Left lung (tissue), 10 donors: ENCODE data around the gene APIP. TPM values are rescaled to one million over a fixed set of nuclear protein-coding genes. Genes with fewer than 3 reads are reported as not detected.
A peak's percentile ranks its signal among the peaks of the same experiment; 100 is the strongest.

ENCODE experiments used
- ATAC-seq: fragments of 200-7000 bp; cut with Tn5 transposase; one replicate; pipeline ENCODE4 v1.9.1; 2020; ENCODE audit warnings: moderate library complexity
- DNase-seq, 4 donors: peaks; one replicate each; pipeline ENCODE4 v3.0.0-alpha.2; 2013 to 2020
- H3K27ac ChIP-seq, 2 donors: fragments of 200-600 bp; sonication (generic) in 1 of 2; one replicate each; pipeline versions ENCODE4 v1.5.0 to v1.8.0; 2020 to 2021
- H3K27me3 ChIP-seq, 2 donors: fragments of 200-600 bp; sonication (generic) in 1 of 2; one replicate each; pipeline versions ENCODE4 v1.5.0 to v1.8.0; 2020 to 2021
- H3K36me3 ChIP-seq, 2 donors: fragments of 200-600 bp; sonication (generic) in 1 of 2; one replicate each; pipeline versions ENCODE4 v1.5.0 to v1.8.0; 2020 to 2021
- H3K4me1 ChIP-seq, 2 donors: fragments of 200-600 bp; one replicate each; pipeline ENCODE4 v1.8.0; 2021
- H3K4me3 ChIP-seq, 2 donors: fragments of 200-600 bp; sonication (generic) in 1 of 2; one replicate each; pipeline versions ENCODE4 v1.5.0 to v1.8.0; 2020 to 2021; ENCODE audit warnings: mild to moderate bottlenecking in 1 of 2
- H3K9me3 ChIP-seq, 2 donors: fragments of 200-600 bp; sonication (generic) in 1 of 2; one replicate each; pipeline versions ENCODE4 v1.5.0 to v1.8.0; 2020 to 2021
- CTCF ChIP-seq, 2 donors: fragments of 200-600 bp; sonication (generic) in 1 of 2; IDR thresholded peaks; one replicate each; pipeline versions ENCODE4 v1.5.0 to v1.8.0; 2021; ENCODE audit warnings: antibody characterized with exemption in 2 of 2
- intact Hi-C, 2 donors: fragments of 100-400 bp; cut with DNase I; formaldehyde crosslinking; loops; one replicate each; pipeline versions ENCODE4 v1.11.2 to v1.14.2; 2022
- polyA plus RNA-seq, 6 donors: library from polyadenylated mRNA; unstranded; fragments of 120-200 nt; gene quantifications; one replicate each; pipeline ENCODE4 v1.2.1, GENCODE V29; 2013; ENCODE audit not compliant: insufficient read length in 6 of 6
- total RNA-seq, 2 donors: library from RNA; stranded (reverse); fragmentation: NEBNext Ultra II Directional; extraction: Animal tissue kit (Norgen Biotek cat#: 25700); gene quantifications; one replicate each; pipeline ENCODE4 v1.2.1, GENCODE V29; 2021
- donor health status: DM: no; HTN: yes; CAD: no.
- donor health status: DM: no; HTN: no; CAD: no.

Gene APIP
- total and polyA plus RNA-seq, 8 donors = 26.4 to 50.4 (median 35.4) TPM

DNA sequence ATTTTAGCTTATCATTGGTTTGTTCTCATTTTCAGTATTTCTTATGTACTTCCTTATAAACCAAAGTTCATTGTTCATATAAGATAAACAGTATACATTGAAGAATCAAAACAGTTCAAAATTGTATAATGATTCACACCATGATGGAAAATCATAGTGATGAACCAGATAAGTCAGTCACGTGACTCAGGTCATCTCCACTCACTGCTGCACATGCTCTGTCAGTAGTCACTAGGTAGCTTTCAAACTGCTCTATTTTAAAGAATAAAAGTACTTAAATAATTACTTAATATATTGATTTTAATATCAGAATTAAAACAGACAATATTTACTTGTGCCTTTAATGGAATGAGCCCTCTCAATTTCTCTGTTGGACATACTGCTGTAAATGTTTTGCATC, 37.8 kb upstream of the APIP start:
- no peak for ATAC-seq
- intact Hi-C loops = no loop called here
- H3K4me3 ChIP-seq = no peak overlapping the region

GRCh38 chr11:34948696-34949095, 32.5 kb upstream of the APIP start:
- ATAC-seq = no peak
- intact Hi-C loops = no loop called here
- DNase-seq = peak in 2 of 4 donors; percentile 57 to 60

More for the DNA sequence above, 37.8 kb upstream of the APIP start:
- no peak for TF ChIP-seq CTCF (IDR thresholded peaks at IDR 0.05)
- H3K27ac ChIP-seq = no peak overlapping the region
- H3K27me3 ChIP-seq = no peaks in the 10 kb centered on the region
- H3K36me3 ChIP-seq = peaks cover 0 to 5% of the 10 kb centered on the region in 2 donors
- peaks cover 0 to 4% of the 10 kb centered on the region in 2 donors for H3K4me1 ChIP-seq
- no peaks in the 10 kb centered on the region for H3K9me3 ChIP-seq
- no peak for DNase-seq

GRCh38 chr11:34944692-34945091, 28.5 kb upstream of the APIP start:
- H3K4me3 ChIP-seq = no peak overlapping the region
- ATAC-seq = no peak
- TF ChIP-seq CTCF (IDR thresholded peaks at IDR 0.05) = no peak
- no peaks in the 10 kb centered on the region for H3K4me1 ChIP-seq
- peaks cover 0 to 6% of the 10 kb centered on the region in 2 donors for H3K9me3 ChIP-seq
- peaks cover 0 to 5% of the 10 kb centered on the region in 2 donors for H3K36me3 ChIP-seq
- no peaks in the 10 kb centered on the region for H3K27me3 ChIP-seq
- H3K27ac ChIP-seq = no peak overlapping the region
- intact Hi-C loops = no loop called here
- no peak for DNase-seq

More at GRCh38 chr11:34948696-34949095, 32.5 kb upstream of the APIP start:
- peaks cover 0 to 3% of the 10 kb centered on the region in 2 donors for H3K4me1 ChIP-seq
- H3K27me3 ChIP-seq = no peaks in the 10 kb centered on the region
- H3K27ac ChIP-seq = no peak overlapping the region
- TF ChIP-seq CTCF (IDR thresholded peaks at IDR 0.05) = no peak
- H3K9me3 ChIP-seq = peaks cover 0 to 6% of the 10 kb centered on the region in 2 donors
- no peaks in the 10 kb centered on the region for H3K36me3 ChIP-seq
- no peak overlapping the region for H3K4me3 ChIP-seq

DNA sequence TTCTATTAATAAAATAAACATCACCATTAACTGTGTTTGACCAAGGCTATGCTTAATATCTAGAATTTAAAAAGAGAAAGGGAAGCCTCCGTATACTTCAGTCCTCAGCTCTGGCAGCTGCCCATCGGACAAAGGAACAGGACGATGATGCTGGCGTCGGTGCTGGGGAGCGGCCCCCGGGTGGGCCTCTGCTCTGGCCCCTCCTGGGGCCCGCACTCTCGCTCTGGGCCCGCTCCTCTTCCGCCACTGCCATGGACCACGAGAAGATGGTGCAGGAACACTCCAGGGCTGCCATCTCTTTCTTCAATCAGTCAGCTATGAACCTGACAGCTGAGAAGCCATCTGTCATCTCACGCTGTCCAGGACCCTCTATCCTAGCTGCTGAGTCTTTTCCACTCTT, 25.5 kb upstream of the APIP start:
- Histone ChIP-seq H3K4me3 (no peak overlapping the region), H3K27me3 (no peaks in the 10 kb centered on the region), H3K36me3 (peaks cover 0 to 5% of the 10 kb centered on the region in 2 donors), H3K4me1 (no peaks in the 10 kb centered on the region), H3K9me3 (peaks cover 0 to 6% of the 10 kb centered on the region in 2 donors), H3K27ac (no peak overlapping the region)
- ATAC-seq = no peak
- no peak for TF ChIP-seq CTCF (IDR thresholded peaks at IDR 0.05)
- DNase-seq = peak in 1 of 4 donors; percentile 43
- intact Hi-C loops = no loop called here

DNA sequence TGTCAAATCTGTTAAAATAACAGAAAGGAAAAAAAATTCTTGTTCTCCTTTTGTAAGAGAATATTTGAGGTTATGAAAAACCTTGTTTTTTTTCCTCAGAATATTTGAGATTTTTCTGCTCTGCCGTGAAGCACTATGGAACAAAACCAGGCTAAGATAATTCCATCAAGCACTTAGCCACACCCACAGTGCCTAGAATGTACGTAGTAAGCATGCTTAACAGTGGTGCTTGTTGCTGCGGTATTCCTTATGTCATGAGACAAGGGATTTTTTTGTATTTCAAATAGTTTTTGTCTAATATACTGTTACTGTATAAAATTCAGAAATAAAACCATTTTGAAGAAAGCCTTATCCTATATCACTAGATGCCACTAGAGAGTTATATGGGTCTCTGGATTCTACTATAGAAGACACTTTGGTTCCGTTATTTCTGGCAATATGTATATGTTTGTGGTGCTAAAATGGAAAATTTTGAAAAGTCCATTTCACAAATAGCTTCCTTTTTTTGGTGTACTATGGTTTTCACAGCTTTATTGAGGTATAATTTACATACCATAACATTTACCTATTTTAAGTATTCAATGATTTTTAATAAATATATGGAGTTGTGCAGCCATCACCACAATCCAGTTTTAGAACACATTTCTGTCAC, 24.0 kb upstream of the APIP start:
- ATAC-seq (peak; percentile 79), DNase-seq (peak in 1 of 4 donors; percentile 18)
- Histone ChIP-seq H3K9me3 (peaks cover 0 to 6% of the 10 kb centered on the region in 2 donors), H3K4me1 (no peaks in the 10 kb centered on the region), H3K4me3 (no peak overlapping the region), H3K27me3 (no peaks in the 10 kb centered on the region), H3K36me3 (peaks cover 0 to 5% of the 10 kb centered on the region in 2 donors), H3K27ac (no peak overlapping the region)
- TF ChIP-seq CTCF (IDR thresholded peaks at IDR 0.05) = no peak
- intact Hi-C loops = no loop called here
